OCI-LY7 (cell line): ENCODE results near the gene TMCC1. TPM values are rescaled to one million over a fixed set of nuclear protein-coding genes. Genes with fewer than 3 reads are reported as not detected.
"Not testable (repeated sequence)": the region's sequence is repeated elsewhere in the genome, so short reads cannot be mapped to it uniquely, and the experiment has no call there.

Experiments used
- BruUV-seq: library from RNA; stranded (reverse); fragments of 400-500 nt; replicated peaks from 2 replicates; lab custom pipeline; 2021; lab: Mats Ljungman, UMichigan
- CTCF ChIA-PET: fragments of 300-600 bp; sonication (Branson Sonifier 250); formaldehyde crosslinking; loops from one replicate; lab custom pipeline; 2022; ENCODE audit warnings: antibody characterized with exemption; ENCODE audit not compliant: unreplicated experiment; lab: Charles Lee
- POLR2A ChIA-PET: fragments of 300-600 bp; sonication (Branson Sonifier 250); formaldehyde crosslinking; loops from one replicate; lab custom pipeline; 2022; ENCODE audit warnings: antibody characterized with exemption; lab: Charles Lee
- DNase-seq: peaks from one replicate; pipeline ENCODE4 v3.0.0-alpha.2; 2015; ENCODE audit warnings: low spot score
- H2AFZ ChIP-seq: fragments of 200-600 bp; sonication (generic), shearing (Covaris generic); 2 replicates; pipeline ENCODE4 v1.6.1; 2014; ENCODE audit warnings: mild to moderate bottlenecking, antibody characterized with exemption, low read length, moderate library complexity
- H3K27ac ChIP-seq: fragments of 200-600 bp; sonication (generic); 2 replicates; pipeline ENCODE4 v1.5.1; 2014; ENCODE audit warnings: mixed run types, low read depth, mild to moderate bottlenecking, moderate library complexity, low read length, inconsistent platforms; ENCODE audit not compliant: poor library complexity, severe bottlenecking
- H3K36me3 ChIP-seq: fragments of 200-600 bp; sonication (generic); 2 replicates; pipeline ENCODE4 v1.6.1; 2014; ENCODE audit warnings: mild to moderate bottlenecking, antibody characterized with exemption, low read length, moderate library complexity, mixed read lengths; ENCODE audit not compliant: insufficient read depth
- H3K4me1 ChIP-seq: fragments of 200-600 bp; sonication (generic); 2 replicates; pipeline ENCODE4 v1.5.1; 2014; ENCODE audit warnings: mild to moderate bottlenecking, low read length; ENCODE audit not compliant: insufficient read depth, poor library complexity, severe bottlenecking
- H3K4me2 ChIP-seq: fragments of 200-600 bp; sonication (generic); 2 replicates; pipeline ENCODE4 v1.6.1; 2014; ENCODE audit warnings: mild to moderate bottlenecking, low read length
- H3K4me3 ChIP-seq: fragments of 200-600 bp; sonication (generic); 2 replicates; pipeline ENCODE4 v1.5.1; 2014; ENCODE audit warnings: mild to moderate bottlenecking, low read depth, low read length; ENCODE audit not compliant: poor library complexity, severe bottlenecking
- H3K79me2 ChIP-seq: fragments of 200-600 bp; sonication (generic); 2 replicates; pipeline ENCODE4 v1.6.1; 2016; ENCODE audit warnings: low read depth, mild to moderate bottlenecking, low read length, moderate library complexity, mixed read lengths; ENCODE audit not compliant: insufficient read depth
- H3K9me2 ChIP-seq: fragments of 200-600 bp; sonication (generic); 2 replicates; pipeline ENCODE4 v1.6.1; 2016; ENCODE audit warnings: mild to moderate bottlenecking, low read length, mixed read lengths; ENCODE audit not compliant: insufficient read depth
- H3K9me3 ChIP-seq: fragments of 200-600 bp; sonication (generic); 2 replicates; pipeline ENCODE4 v1.6.1; 2014; ENCODE audit warnings: mild to moderate bottlenecking, mixed run types, low read length, mixed read lengths
- H4K20me1 ChIP-seq: fragments of 200-600 bp; sonication (generic); 2 replicates; pipeline ENCODE4 v1.6.1; 2014; ENCODE audit warnings: mild to moderate bottlenecking, antibody characterized with exemption, low read length, moderate library complexity, mixed read lengths; ENCODE audit not compliant: insufficient read depth
- CTCF ChIP-seq: fragments of 200-600 bp; sonication (generic); conservative IDR thresholded peaks from 2 replicates; pipeline ENCODE4 v1.5.1; 2014; ENCODE audit warnings: mild to moderate bottlenecking, antibody characterized with exemption, low read length, moderate library complexity, mixed read lengths
- EZH2phosphoT487 ChIP-seq: fragments of 200-600 bp; sonication (generic); IDR thresholded peaks from 2 replicates; pipeline ENCODE4 v1.6.1; 2018; ENCODE audit warnings: low read depth, borderline replicate concordance, mild to moderate bottlenecking, mixed run types, antibody characterized with exemption, low read length, moderate library complexity, mixed read lengths
- intact Hi-C: fragments of 100-400 bp; cut with micrococcal nuclease; formaldehyde crosslinking; loops from one replicate; pipeline ENCODE4 v1.10.0; 2022; ENCODE audit not compliant: unreplicated experiment
- total RNA-seq, 2 experiments: library from RNA; depleted of rRNA in 1 of 2; stranded (reverse); fragments of >200 nt in 1 of 2; shearing (Covaris generic) in 1 of 2; gene quantifications; 2 replicates each; pipeline ENCODE4 v1.2.3, GENCODE V29; 2014 to 2022

Gene TMCC1
- total RNA-seq, 2 experiments from 2014 or later = 31.7 to 38.8 TPM

- BruUV-seq = no TSS peak
- CTCF ChIA-PET = no interaction called here
- intact Hi-C loops = no loop called here
- H3K9me3 ChIP-seq = no peaks in the 10 kb centered on the region
- H3K4me3 ChIP-seq = no peak overlapping the region
- DNase-seq = no peak
- no peak overlapping the region for H2AFZ ChIP-seq
- no peak overlapping the region for H3K4me2 ChIP-seq
- POLR2A ChIA-PET = interaction anchor here (1.2 kb wide), 1 partner anchor 37 kb away, joined by 3 read pairs; no protein-coding TSS in a partner anchor
- H4K20me1 ChIP-seq = no peaks in the 10 kb centered on the region; the same call in 1 of the 2 replicates
- no peaks in the 10 kb centered on the region for H3K9me2 ChIP-seq
- H3K4me1 ChIP-seq = no peaks in the 10 kb centered on the region
- no peaks in the 10 kb centered on the region for H3K79me2 ChIP-seq
- H3K36me3 ChIP-seq = no peaks in the 10 kb centered on the region; the same call in 1 of the 2 replicates
- TF ChIP-seq EZH2phosphoT487 = no peak
- no peak for TF ChIP-seq CTCF
- H3K27ac ChIP-seq = no peak overlapping the region
Observed at GRCh38 chr3:129683201-129683600, 210.3 kb downstream of the TMCC1 start.

- DNase-seq = no peak
- TF ChIP-seq EZH2phosphoT487 (no peak), CTCF (no peak)
- Histone ChIP-seq H3K4me3 (no peak overlapping the region), H3K36me3 (no peaks in the 10 kb centered on the region), H3K9me2 (no peaks in the 10 kb centered on the region), H3K79me2 (no peaks in the 10 kb centered on the region), H3K4me1 (peaks cover 5% of the 10 kb centered on the region), H3K27ac (no peak overlapping the region), H3K9me3 (no peaks in the 10 kb centered on the region), H4K20me1 (no peaks in the 10 kb centered on the region), H2AFZ (no peak overlapping the region), H3K4me2 (no peak overlapping the region)
- no TSS peak for BruUV-seq
- intact Hi-C loops = no loop called here
- POLR2A ChIA-PET = interaction anchor here (0.7 to 1.6 kb wide), 4 partner anchors 9 to 202 kb away, joined by 3 to 4 read pairs (median 3); no protein-coding TSS in a partner anchor
- CTCF ChIA-PET = no interaction called here
Observed at GRCh38 chr3:129676985-129677384, 216.5 kb downstream of the TMCC1 start.

- POLR2A ChIA-PET = interaction anchor here (0.6 to 2.2 kb wide), 2 partner anchors 10 to 134 kb away, joined by 5 to 9 read pairs; no protein-coding TSS in a partner anchor
Observed at GRCh38 chr3:129674798-129675123, 218.8 kb downstream of the TMCC1 start.

More at GRCh38 chr3:129674798-129675123, 218.8 kb downstream of the TMCC1 start:
- H4K20me1 ChIP-seq, BruUV-seq, H3K4me1 ChIP-seq, CTCF ChIA-PET, H3K9me3 ChIP-seq, H3K9me2 ChIP-seq, H3K4me2 ChIP-seq, H2AFZ ChIP-seq, DNase-seq, intact Hi-C loops, H3K79me2 ChIP-seq, H3K4me3 ChIP-seq, H3K27ac ChIP-seq: not testable (repeated sequence)
- peaks cover 15% of the 10 kb centered on the region; the same call in 1 of the 2 replicates for H3K36me3 ChIP-seq
